Fibroblast of skin of left biceps (primary cell): ENCODE measurements around the gene EPHX1.

ENCODE experiments used
- DNase-seq, 2 experiments: peaks; one replicate each; pipeline ENCODE4 v3.0.0-alpha.2; 2013; ENCODE audit warnings: low read depth in 2 of 2

EPHX1 gene

GRCh38 chr1:225842788-225843425 lies 33.0 kb downstream of the EPHX1 start:
- DNase-seq = no peak

GRCh38 chr1:225843426-225843795 lies 33.5 kb downstream of the EPHX1 start:
- no peak for DNase-seq

GRCh38 chr1:225844236-225845061 lies 34.5 kb downstream of the EPHX1 start:
- DNase-seq = no peak

- DNase-seq = no peak
Measured at GRCh38 chr1:225845097-225845496, 35.2 kb downstream of the EPHX1 start.

GRCh38 chr1:225845571-225846259 lies 35.8 kb downstream of the EPHX1 start:
- peak; percentile 33 to 40 for DNase-seq

- DNase-seq = no peak
Measured at GRCh38 chr1:225846331-225847310, 36.7 kb downstream of the EPHX1 start.

- DNase-seq = no peak
Measured at GRCh38 chr1:225847610-225848009, 37.7 kb downstream of the EPHX1 start.

- DNase-seq = no peak
Measured at GRCh38 chr1:225848030-225848955, 38.4 kb downstream of the EPHX1 start.

- no peak for DNase-seq
Measured at GRCh38 chr1:225849925-225850324, 40.0 kb downstream of the EPHX1 start.

- no peak for DNase-seq
Measured at GRCh38 chr1:225850370-225850769, 40.4 kb downstream of the EPHX1 start.

- no peak for DNase-seq
Measured at GRCh38 chr1:225851805-225852204, 41.9 kb downstream of the EPHX1 start.

GRCh38 chr1:225852413-225853124 lies 42.6 kb downstream of the EPHX1 start:
- DNase-seq = no peak

GRCh38 chr1:225853441-225853840 lies 43.5 kb downstream of the EPHX1 start:
- DNase-seq = no peak

- DNase-seq = no peak
Measured at GRCh38 chr1:225855503-225856300, 45.8 kb downstream of the EPHX1 start.

- DNase-seq = no peak
Measured at GRCh38 chr1:225857256-225857655, 47.3 kb downstream of the EPHX1 start.

GRCh38 chr1:225859151-225859550 lies 49.2 kb downstream of the EPHX1 start:
- DNase-seq = no peak

GRCh38 chr1:225860107-225860506 lies 50.2 kb downstream of the EPHX1 start:
- DNase-seq = no peak

GRCh38 chr1:225860876-225861441 lies 51.0 kb downstream of the EPHX1 start:
- no peak for DNase-seq
